Activated naive CD4-positive, alpha-beta T cell treated with anti-CD3 and anti-CD28 coated beads, Interleukin-2, amount 50 U/mL, for 24 hours (primary cell): ENCODE results near the gene ILF3.

Experiments used
- H3K27ac Mint-ChIP-seq: one replicate; pipeline ENCODE4 v1.8.0; 2021; ENCODE audit warnings: mild to moderate bottlenecking, mixed read lengths
- H3K27me3 Mint-ChIP-seq: one replicate; pipeline ENCODE4 v1.8.0; 2021; ENCODE audit warnings: mixed read lengths
- H3K36me3 Mint-ChIP-seq: one replicate; pipeline ENCODE4 v1.8.0; 2021; ENCODE audit warnings: mixed read lengths
- H3K4me1 Mint-ChIP-seq: one replicate; pipeline ENCODE4 v1.8.0; 2021; ENCODE audit warnings: mixed read lengths
- H3K4me3 Mint-ChIP-seq: one replicate; pipeline ENCODE4 v1.8.0; 2021; ENCODE audit warnings: mild to moderate bottlenecking, mixed read lengths
- H3K9me3 Mint-ChIP-seq: one replicate; pipeline ENCODE4 v1.8.0; 2021; ENCODE audit warnings: mixed read lengths

Gene ILF3

DNA sequence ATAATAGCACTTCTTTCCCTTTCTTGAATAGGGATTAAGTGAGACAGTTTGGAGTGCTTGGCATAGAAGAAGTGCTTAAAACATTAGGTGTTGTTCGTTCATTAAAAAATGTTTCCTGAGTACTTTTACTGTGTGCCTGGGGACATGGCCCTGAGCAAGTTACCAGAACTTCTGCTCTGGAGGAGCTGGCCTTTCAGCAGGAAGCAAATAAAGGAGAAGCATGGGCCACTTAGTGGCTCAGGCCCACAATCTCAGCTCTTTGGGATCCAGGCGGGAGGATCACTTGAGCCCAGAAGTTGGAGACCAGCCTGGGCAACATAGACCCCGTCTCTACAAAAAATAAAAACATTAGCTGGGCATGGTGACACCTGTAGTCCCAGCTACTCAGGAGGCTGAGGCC lies 69.4 kb downstream of the ILF3 start:
- Mint-ChIP-seq H3K9me3 (no peaks in the 10 kb centered on the region), H3K27me3 (no peaks in the 10 kb centered on the region), H3K27ac (no peak overlapping the region), H3K4me3 (no peak overlapping the region), H3K4me1 (peaks cover 71% of the 10 kb centered on the region), H3K36me3 (peaks cover 9% of the 10 kb centered on the region)

DNA sequence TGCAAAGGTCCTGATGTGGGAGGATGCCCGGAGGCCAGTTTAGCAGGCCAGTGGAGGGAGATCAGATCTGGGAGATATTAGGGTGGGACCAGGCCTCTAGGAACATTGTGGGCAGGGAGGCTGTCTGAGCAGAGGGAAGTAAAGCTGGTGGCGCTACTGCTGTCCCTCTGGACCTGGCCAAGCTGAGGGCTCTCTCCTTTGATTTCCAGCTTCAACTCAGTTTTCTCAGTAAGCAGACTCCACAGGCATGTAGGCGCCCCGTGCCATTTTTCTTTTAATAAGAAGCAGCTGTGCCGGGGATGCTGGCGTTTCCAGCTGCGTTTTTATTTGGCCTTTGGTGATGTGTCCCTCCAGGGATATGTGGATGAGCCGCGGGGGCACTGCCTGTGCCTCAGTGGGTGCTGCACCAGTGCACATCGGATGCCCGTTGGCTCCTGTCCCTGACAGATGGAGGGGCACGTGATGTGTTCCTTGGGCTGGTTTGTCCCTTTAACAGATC lies 70.5 kb downstream of the ILF3 start:
- H3K4me1 Mint-ChIP-seq, result peaks cover 67% of the 10 kb centered on the region
- peaks cover 9% of the 10 kb centered on the region for H3K36me3 Mint-ChIP-seq
- no peak overlapping the region for H3K4me3 Mint-ChIP-seq
- H3K27me3 Mint-ChIP-seq, result no peaks in the 10 kb centered on the region
- no peak overlapping the region for H3K27ac Mint-ChIP-seq
- H3K9me3 Mint-ChIP-seq, result no peaks in the 10 kb centered on the region

DNA sequence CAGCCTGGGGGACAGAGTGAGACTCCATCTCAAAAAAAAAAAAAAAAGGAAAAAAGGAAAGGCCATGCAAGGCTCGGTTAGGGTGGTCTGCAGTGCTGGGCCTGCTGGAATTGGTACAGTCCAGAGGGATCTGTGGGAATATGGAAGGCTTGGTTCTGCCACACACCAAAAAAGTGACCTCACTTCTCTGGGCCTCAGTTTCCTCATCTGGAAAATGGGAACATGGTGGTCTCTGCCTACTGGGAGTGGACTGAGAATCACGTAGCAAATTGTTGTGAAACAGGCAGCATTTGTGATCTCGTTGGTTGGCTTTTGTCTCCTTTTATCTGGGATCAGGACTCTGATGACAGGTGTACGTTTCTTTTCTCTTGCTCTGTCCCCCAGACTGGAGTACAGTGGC lies 71.3 kb downstream of the ILF3 start:
- Mint-ChIP-seq H3K27ac (no peak overlapping the region), H3K4me1 (peaks cover 68% of the 10 kb centered on the region), H3K36me3 (peaks cover 9% of the 10 kb centered on the region)

DNA sequence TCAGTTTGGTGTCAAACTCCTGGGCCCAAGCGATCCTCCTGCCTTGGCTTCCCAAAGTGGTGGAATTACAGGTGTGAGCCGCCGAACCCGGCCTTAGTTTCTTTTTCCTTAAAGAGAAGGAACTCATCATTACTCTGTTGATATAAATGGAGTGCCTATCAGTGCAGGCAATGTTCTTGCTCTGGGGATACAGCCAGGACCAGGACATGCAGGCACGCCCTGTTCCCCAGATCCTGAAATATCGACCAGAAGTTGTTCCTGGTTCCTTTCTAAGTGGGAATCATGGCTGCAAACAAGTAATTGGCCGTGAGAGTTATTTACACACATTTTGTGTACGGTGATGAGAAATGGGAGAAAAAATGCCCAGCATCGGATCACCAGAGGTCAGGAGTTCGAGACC lies 72.1 kb downstream of the ILF3 start:
- Mint-ChIP-seq H3K9me3 (no peaks in the 10 kb centered on the region), H3K4me3 (no peak overlapping the region), H3K27me3 (no peaks in the 10 kb centered on the region), H3K36me3 (peaks cover 9% of the 10 kb centered on the region), H3K27ac (no peak overlapping the region), H3K4me1 (peaks cover 68% of the 10 kb centered on the region)

More for the DNA sequence above, 71.3 kb downstream of the ILF3 start:
- no peak overlapping the region for H3K4me3 Mint-ChIP-seq
- no peaks in the 10 kb centered on the region for H3K27me3 Mint-ChIP-seq
- H3K9me3 Mint-ChIP-seq, result no peaks in the 10 kb centered on the region

DNA sequence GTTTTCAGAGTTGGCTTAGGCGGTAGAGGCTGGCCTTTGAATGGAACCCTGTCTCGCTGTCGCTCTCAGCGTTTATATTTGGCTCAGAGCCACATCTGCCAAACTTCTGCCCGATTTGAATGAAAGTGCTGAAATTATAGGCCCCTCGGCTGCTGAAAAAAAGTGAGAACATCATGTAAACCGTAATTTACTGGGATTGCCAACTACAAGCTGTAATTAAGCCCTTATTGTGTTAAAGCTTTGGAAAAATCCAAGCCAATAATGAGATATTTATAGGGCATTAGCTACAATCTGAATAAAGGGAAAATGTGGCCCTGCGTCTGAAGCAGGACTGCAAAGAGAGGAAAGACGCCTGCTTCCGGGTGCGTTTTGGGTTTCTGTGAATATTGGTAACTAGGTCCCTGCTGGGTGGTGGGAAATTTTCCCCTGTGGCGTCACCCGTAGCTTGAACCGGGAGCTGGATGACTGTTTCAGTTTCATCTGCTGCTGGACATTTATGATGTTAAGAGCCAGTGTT lies 73.6 kb downstream of the ILF3 start:
- H3K36me3 Mint-ChIP-seq, result peaks cover 9% of the 10 kb centered on the region
- H3K4me1 Mint-ChIP-seq, result peaks cover 66% of the 10 kb centered on the region
- no peak overlapping the region for H3K4me3 Mint-ChIP-seq
- peak overlapping the region; percentile 38 for H3K27ac Mint-ChIP-seq
- H3K9me3 Mint-ChIP-seq, result no peaks in the 10 kb centered on the region
- no peaks in the 10 kb centered on the region for H3K27me3 Mint-ChIP-seq

DNA sequence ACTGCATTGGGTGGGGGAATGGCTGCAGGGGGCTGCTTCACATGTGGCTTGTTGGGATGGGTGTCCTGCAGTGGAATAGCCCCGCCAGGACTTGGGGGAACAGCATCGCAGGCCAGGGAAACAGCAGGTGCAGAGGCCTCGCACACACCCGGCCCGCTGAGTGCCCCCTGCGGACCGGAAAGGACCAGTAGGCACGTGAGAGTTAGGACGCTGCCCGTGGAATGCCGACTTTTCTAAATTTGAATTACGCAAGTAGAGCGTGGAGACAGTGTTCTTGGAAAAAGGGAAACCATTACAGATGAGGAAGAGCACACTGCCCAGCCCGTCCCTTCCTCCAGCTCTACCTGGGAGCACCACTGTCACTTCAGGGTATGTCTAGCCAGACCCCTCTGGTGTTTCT lies 75.3 kb downstream of the ILF3 start:
- no peaks in the 10 kb centered on the region for H3K9me3 Mint-ChIP-seq
- H3K36me3 Mint-ChIP-seq, result peaks cover 7% of the 10 kb centered on the region
- no peak overlapping the region for H3K4me3 Mint-ChIP-seq
- peaks cover 54% of the 10 kb centered on the region for H3K4me1 Mint-ChIP-seq
- peak overlapping the region; percentile 59 for H3K27ac Mint-ChIP-seq
- H3K27me3 Mint-ChIP-seq, result no peaks in the 10 kb centered on the region

DNA sequence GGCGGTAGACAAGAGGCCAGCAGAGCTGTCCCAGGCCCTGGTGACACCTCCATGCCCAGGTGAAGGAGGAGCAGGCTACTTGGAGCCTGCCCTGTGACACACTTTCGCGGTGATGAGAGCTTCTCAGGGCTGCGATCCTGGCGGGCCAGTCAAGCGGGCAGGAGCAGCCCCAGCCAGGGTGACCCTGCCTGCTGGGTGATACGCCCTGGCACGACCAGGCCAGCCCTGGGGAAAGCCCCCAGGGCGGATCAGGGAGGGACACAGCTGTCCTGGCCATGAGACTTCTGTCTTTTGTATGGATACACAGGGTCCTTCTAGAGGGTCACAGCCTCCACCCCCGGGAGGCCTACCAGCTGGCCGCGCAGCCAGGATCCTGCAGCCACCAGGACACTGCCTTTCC lies 76.8 kb downstream of the ILF3 start:
- Mint-ChIP-seq H3K36me3 (peaks cover 7% of the 10 kb centered on the region), H3K27me3 (no peaks in the 10 kb centered on the region), H3K27ac (peak overlapping the region; percentile 68), H3K4me1 (peaks cover 50% of the 10 kb centered on the region), H3K9me3 (no peaks in the 10 kb centered on the region), H3K4me3 (no peak overlapping the region)

DNA sequence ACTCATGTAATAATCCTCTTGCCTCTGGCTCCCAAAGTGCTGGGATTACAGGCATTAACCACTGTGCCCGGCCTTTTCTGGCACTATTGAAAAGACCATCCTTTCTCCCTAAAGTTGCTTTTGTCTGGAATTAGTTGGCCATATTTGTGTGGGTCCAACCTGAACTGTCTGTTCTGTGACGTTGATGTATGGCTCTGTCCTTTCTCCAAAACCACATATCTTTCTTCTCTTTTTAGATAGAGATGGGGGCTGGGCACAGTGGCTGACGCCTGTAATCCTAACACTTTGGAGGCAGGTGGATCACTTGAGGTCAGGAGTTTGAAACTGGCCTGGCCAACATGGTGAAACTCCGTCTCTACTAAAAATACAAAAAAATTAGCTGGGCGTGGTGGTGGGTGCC lies 81.6 kb downstream of the ILF3 start:
- H3K36me3 Mint-ChIP-seq, result peaks cover 9% of the 10 kb centered on the region

DNA sequence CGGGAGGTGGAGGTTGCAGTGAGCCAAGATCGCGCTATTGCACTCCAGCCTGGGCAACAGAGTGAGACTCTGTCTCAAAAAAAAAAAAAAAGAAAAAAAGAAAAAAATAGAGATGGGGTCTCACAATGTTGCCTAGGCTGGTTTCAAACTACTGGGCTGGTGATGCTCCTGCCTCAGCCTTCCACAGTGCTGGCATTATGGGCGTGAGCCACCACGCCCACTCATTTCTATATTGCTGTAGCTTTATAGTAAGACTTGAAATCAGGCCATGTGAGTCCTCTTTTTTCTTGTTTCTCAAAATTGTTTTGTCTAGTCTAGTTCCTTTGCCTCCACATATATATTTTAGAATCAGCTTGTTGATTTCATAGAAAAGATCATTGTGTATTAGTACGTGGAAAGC lies 82.0 kb downstream of the ILF3 start:
- H3K4me1 Mint-ChIP-seq, result peaks cover 53% of the 10 kb centered on the region
- no peak overlapping the region for H3K4me3 Mint-ChIP-seq
- H3K9me3 Mint-ChIP-seq, result no peaks in the 10 kb centered on the region
- H3K27ac Mint-ChIP-seq, result no peak overlapping the region
- H3K36me3 Mint-ChIP-seq, result peaks cover 9% of the 10 kb centered on the region
- no peaks in the 10 kb centered on the region for H3K27me3 Mint-ChIP-seq

More for the DNA sequence above, 81.6 kb downstream of the ILF3 start:
- H3K9me3 Mint-ChIP-seq, result no peaks in the 10 kb centered on the region
- peaks cover 53% of the 10 kb centered on the region for H3K4me1 Mint-ChIP-seq
- no peaks in the 10 kb centered on the region for H3K27me3 Mint-ChIP-seq
- H3K27ac Mint-ChIP-seq, result no peak overlapping the region
- H3K4me3 Mint-ChIP-seq, result no peak overlapping the region

DNA sequence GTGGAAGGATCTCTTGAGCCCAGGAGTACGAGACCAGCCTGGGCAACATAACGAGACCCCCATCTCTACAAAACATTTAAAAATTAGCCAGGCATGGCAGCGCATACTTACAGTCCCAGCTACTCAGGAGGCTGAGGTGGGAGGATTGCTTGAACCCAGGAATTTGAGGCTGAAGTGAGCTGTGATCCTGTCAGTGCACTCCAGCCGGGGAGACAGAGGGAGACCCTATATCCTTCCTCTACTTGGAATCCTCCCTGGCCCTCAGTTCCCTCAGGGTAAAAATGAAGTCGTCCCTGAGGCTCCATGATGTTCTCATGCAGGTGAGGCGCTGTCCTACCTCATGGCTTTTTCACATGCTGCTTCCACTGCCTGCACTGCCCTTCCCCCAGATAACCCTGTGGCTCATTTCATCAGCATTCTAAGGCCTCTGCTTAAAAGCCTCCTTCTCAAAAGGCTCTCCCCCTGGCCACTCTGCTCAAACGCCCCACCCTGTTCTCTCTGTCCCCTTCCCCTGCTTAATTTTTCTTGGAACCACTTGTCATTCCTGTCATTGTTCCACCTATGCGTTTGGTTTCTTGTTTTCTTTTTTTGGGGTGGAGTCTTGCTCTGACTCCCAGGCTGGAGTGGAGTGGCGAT lies 82.9 kb downstream of the ILF3 start:
- H3K9me3 Mint-ChIP-seq, result no peaks in the 10 kb centered on the region
- H3K27ac Mint-ChIP-seq, result peak overlapping the region; percentile 41
- H3K36me3 Mint-ChIP-seq, result peaks cover 9% of the 10 kb centered on the region
- H3K4me1 Mint-ChIP-seq, result peaks cover 52% of the 10 kb centered on the region
- no peaks in the 10 kb centered on the region for H3K27me3 Mint-ChIP-seq
- no peak overlapping the region for H3K4me3 Mint-ChIP-seq

DNA sequence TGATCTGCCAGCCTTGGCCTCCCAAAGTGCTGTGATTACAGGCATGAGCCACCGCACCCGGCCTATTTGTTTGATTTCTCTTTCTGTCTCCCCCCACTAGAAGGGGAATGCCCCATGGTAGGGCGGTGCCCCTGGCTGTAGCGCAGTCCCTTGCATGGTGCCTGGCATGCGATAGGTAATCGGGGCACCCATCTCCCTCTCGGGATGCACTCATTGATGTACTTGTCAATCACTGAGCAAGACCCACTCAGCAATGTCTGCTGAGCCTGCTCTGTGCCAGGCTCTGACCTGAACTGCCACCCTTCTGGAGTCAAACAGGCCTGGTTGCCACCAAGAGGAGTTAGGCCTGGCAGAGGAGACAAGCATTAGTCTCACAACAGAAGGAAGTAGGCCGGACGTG lies 83.6 kb downstream of the ILF3 start:
- no peaks in the 10 kb centered on the region for H3K27me3 Mint-ChIP-seq
- peaks cover 57% of the 10 kb centered on the region for H3K4me1 Mint-ChIP-seq
- no peak overlapping the region for H3K27ac Mint-ChIP-seq
- H3K36me3 Mint-ChIP-seq, result peaks cover 9% of the 10 kb centered on the region
- H3K9me3 Mint-ChIP-seq, result no peaks in the 10 kb centered on the region
- H3K4me3 Mint-ChIP-seq, result no peak overlapping the region

DNA sequence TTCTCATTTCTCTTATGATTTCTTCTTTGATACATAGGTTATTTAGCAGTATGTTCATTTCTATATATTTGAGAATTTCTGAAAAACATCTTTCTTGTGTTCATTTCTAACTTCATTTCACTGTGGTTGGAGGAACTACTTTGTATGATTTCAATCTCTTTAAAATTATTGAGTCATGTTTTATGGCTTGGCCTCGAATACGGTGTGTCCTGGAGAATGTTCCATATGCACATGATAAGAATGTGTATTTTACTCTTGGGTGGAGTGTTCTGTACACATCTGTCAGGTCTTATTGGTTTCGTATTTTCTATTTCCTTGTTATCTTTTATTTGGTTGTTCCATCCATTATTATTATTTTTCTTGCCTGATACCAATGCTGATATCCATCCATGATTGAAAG lies 86.7 kb downstream of the ILF3 start:
- Mint-ChIP-seq H3K27ac (peak overlapping the region; percentile 41), H3K27me3 (no peaks in the 10 kb centered on the region), H3K9me3 (no peaks in the 10 kb centered on the region), H3K4me3 (no peak overlapping the region), H3K36me3 (peaks cover 9% of the 10 kb centered on the region), H3K4me1 (peaks cover 71% of the 10 kb centered on the region)
